ENCODE measurements around the gene RAP1A. TPM values are rescaled to one million over a fixed set of nuclear protein-coding genes. Genes with fewer than 3 reads are reported as not detected.
"Not testable (repeated sequence)": the region's sequence is repeated elsewhere in the genome, so short reads cannot be mapped to it uniquely, and the experiment has no call there.

RAP1A gene
- total and polyA plus RNA-seq, 11 donors: 52.6 to 134 (median 99.1) TPM

GRCh38 chr1:111739194-111739924, 119.8 kb downstream of the RAP1A start, which contains the start of gene INKA2:
TSS of gene INKA2 (minus strand) at chr1:111739395. CDS start at chr1:111739242, 153 bp downstream.
- WGBS, 4 donors: 0 to 2% (median 1%) methylated on average over 27 to 59 of the region's 59 CpGs
- peaks cover 13 to 77% (median 59%) of the 10 kb centered on the region in 12 donors for H3K4me1 ChIP-seq
- ATAC-seq (peak; percentile 84 to 88 (median 87)), DNase-seq (peak; percentile 93 to 96 (median 95))
- peaks cover 0 to 8% (median 2%) of the 10 kb centered on the region in 9 donors for H3K36me3 ChIP-seq
- H3K9me3 ChIP-seq: no peaks in the 10 kb centered on the region
- H3K27me3 ChIP-seq: peaks cover 0 to 8% (median 0%) of the 10 kb centered on the region in 9 donors
- intact Hi-C loops (cut with DNase I): loop anchor here in 3 of 10 donors (1.0 to 2.0 kb wide), 3 partner anchors 16 to 19 kb away; partner anchors contain the start of gene DDX20 (in 2 of the 3)
- peak in 1 of 12 donors; percentile 10 for TF ChIP-seq CTCF (IDR thresholded peaks at IDR 0.05)
- TF ChIP-seq POLR2A (IDR thresholded peaks at IDR 0.05): peak; percentile 8 to 93
- H3K27ac ChIP-seq: peak within 1 kb of the TSS; percentile 92 to 100 (median 98)
- H3K4me3 ChIP-seq: peak within 1 kb of the TSS; percentile 61 to 95 (median 80)

GRCh38 chr1:111739925-111740765, 120.6 kb downstream of the RAP1A start:
- H3K27ac ChIP-seq: peak overlapping the region; percentile 92 to 100 (median 98)
- ATAC-seq (peak; percentile 25 to 62 (median 48)), DNase-seq (peak; percentile 74 to 88 (median 84))
- peak overlapping the region; percentile 61 to 95 (median 80) for H3K4me3 ChIP-seq
- no peaks in the 10 kb centered on the region for H3K9me3 ChIP-seq
- H3K4me1 ChIP-seq: peaks cover 13 to 76% (median 52%) of the 10 kb centered on the region in 12 donors
- H3K27me3 ChIP-seq: peaks cover 0 to 8% (median 0%) of the 10 kb centered on the region in 9 donors
- TF ChIP-seq POLR2A (IDR thresholded peaks at IDR 0.05) (peak in 1 of 2 donors; percentile 23), CTCF (IDR thresholded peaks at IDR 0.05) (peak in 6 of 12 donors; percentile 6 to 30 (median 14))
- intact Hi-C loops (cut with DNase I): loop anchor here in 4 of 10 donors (1.0 to 2.0 kb wide), 3 partner anchors 15 to 20 kb away; partner anchors contain the start of gene DDX20 (in 2 of the 4)
- WGBS, 4 donors: 1 to 2% (median 2%) methylated on average over 41 to 63 of the region's 63 CpGs
- peaks cover 0 to 5% (median 0%) of the 10 kb centered on the region in 9 donors for H3K36me3 ChIP-seq

GRCh38 chr1:111742292-111742691, 122.7 kb downstream of the RAP1A start:
- 94 to 99% (median 98%) methylated on average over 14 of the region's 14 CpGs for WGBS, 4 donors
- H3K27ac ChIP-seq, H3K4me3 ChIP-seq, ATAC-seq, H3K27me3 ChIP-seq, H3K36me3 ChIP-seq, H3K9me3 ChIP-seq, DNase-seq: not testable (repeated sequence)
- intact Hi-C loops (cut with DNase I): loop anchor here in 1 of 10 donors (2.0 kb wide), 1 partner anchor 23 kb away; no protein-coding TSS in a partner anchor
- peaks cover 0 to 65% (median 33%) of the 10 kb centered on the region in 12 donors for H3K4me1 ChIP-seq

GRCh38 chr1:111742938-111743549, 123.5 kb downstream of the RAP1A start:
- ATAC-seq: no peak

More at GRCh38 chr1:111742938-111743549, 123.5 kb downstream of the RAP1A start:
- Histone ChIP-seq H3K27me3 (peaks cover 0 to 8% (median 0%) of the 10 kb centered on the region in 9 donors), H3K36me3 (no peaks in the 10 kb centered on the region), H3K4me1 (peaks cover 0 to 58% (median 27%) of the 10 kb centered on the region in 12 donors), H3K27ac (peak overlapping the region in 9 of 12 donors; percentile 2 to 64 (median 37)), H3K9me3 (no peaks in the 10 kb centered on the region), H3K4me3 (no peak overlapping the region)
- no peak for TF ChIP-seq POLR2A (IDR thresholded peaks at IDR 0.05)
- TF ChIP-seq CTCF (IDR thresholded peaks at IDR 0.05): no peak
- WGBS, 4 donors: 74 to 87% (median 79%) methylated on average over 5 of the region's 5 CpGs
- intact Hi-C loops (cut with DNase I): loop anchor here in 1 of 10 donors (2.0 kb wide), 1 partner anchor 24 kb away; no protein-coding TSS in a partner anchor
- DNase-seq: no peak
